Neural cell (in vitro differentiated cells): ENCODE results near the gene CAMKMT.

ENCODE experiments used
- CTCF ChIP-seq: fragments of 450-650 bp; IDR thresholded peaks from 2 replicates; pipeline ENCODE4 v1.5.1; 2014; ENCODE audit warnings: antibody characterized with exemption, mild to moderate bottlenecking, moderate library complexity; ENCODE audit not compliant: poor library complexity, severe bottlenecking
- EP300 ChIP-seq: fragments of 450-650 bp; conservative IDR thresholded peaks from 2 replicates; pipeline ENCODE4 v1.6.1; 2014; ENCODE audit warnings: antibody characterized with exemption, mild to moderate bottlenecking, moderate library complexity; ENCODE audit not compliant: poor library complexity, severe bottlenecking
- POLR2AphosphoS5 ChIP-seq: IDR thresholded peaks from 2 replicates; pipeline ENCODE4 v1.6.1; 2012
- REST ChIP-seq: IDR thresholded peaks from 2 replicates; pipeline ENCODE4 v1.6.1; 2012; ENCODE audit warnings: borderline replicate concordance

GRCh38 chr2:44766777-44767176 lies 405.0 kb downstream of the CAMKMT start:
- TF ChIP-seq CTCF (no peak), POLR2AphosphoS5 (no peak), EP300 (no peak), REST (no peak)
